Measurements from ENCODE around the gene NLK.

GRCh38 chr17:28239271-28239624, 196.8 kb downstream of the NLK start:
- TF ChIP-seq CTCF (IDR thresholded peaks at IDR 0.05), result no peak
- TF ChIP-seq POLR2AphosphoS5 (IDR thresholded peaks at IDR 0.05; ENCODE audit: insufficient read depth in 1 of 2, low read depth in 1 of 2), result no peak
